HCT116 (cell line): Measurements from ENCODE around the gene PRSS57.
"Not testable (repeated sequence)": the region's sequence is repeated elsewhere in the genome, so short reads cannot be mapped to it uniquely, and the experiment has no call there.

ENCODE experiments used
- EZH2 ChIP-seq: fragments of 200-600 bp; sonication (generic); IDR thresholded peaks from 2 replicates; pipeline ENCODE4 v1.6.1; 2017; ENCODE audit warnings: antibody characterized with exemption, mixed run types
- EZH2phosphoT487 ChIP-seq: fragments of 200-600 bp; IDR thresholded peaks from 2 replicates; pipeline ENCODE4 v1.6.1; 2018; ENCODE audit warnings: antibody characterized with exemption, borderline replicate concordance
- TF ChIP-seq, protein P1 (sequence below), 3 experiments: fragments of 200-600 bp in 1 of 3; sonication (generic) in 1 of 3; IDR thresholded peaks in 2 of 3; conservative IDR thresholded peaks in 1 of 3; 2 replicates each; pipeline ENCODE4 v1.5.1; 2012 to 2017; ENCODE audit warnings: low read depth in 2 of 3, low read length in 2 of 3, antibody characterized with exemption in 1 of 3, borderline replicate concordance in 1 of 3, control low read depth in 1 of 3, mild to moderate bottlenecking in 1 of 3, mixed read lengths in 1 of 3, mixed run types in 1 of 3, moderate library complexity in 1 of 3; ENCODE audit not compliant: insufficient read depth in 1 of 3

DNA sequence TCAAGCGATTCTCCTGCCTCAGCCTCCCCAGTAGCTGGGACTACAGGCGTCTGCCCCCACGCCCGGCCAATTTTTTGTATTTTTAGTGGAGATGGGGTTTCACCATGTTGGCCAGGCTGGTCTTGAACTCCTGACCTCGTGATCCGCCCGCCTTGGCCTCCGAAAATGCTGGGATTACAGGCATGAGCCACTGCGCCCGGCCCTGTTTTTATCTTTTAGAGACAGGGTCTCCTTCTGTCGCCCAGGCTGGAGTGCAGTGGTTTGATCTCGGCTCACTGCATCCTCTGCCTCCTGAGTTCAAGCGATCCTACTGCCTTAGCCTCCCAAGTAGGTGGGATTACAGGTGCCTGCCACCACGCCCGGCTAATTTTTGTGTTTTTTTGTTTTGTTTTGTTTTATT lies 3.3 kb upstream of the PRSS57 start:
- TF ChIP-seq, protein P1, sequence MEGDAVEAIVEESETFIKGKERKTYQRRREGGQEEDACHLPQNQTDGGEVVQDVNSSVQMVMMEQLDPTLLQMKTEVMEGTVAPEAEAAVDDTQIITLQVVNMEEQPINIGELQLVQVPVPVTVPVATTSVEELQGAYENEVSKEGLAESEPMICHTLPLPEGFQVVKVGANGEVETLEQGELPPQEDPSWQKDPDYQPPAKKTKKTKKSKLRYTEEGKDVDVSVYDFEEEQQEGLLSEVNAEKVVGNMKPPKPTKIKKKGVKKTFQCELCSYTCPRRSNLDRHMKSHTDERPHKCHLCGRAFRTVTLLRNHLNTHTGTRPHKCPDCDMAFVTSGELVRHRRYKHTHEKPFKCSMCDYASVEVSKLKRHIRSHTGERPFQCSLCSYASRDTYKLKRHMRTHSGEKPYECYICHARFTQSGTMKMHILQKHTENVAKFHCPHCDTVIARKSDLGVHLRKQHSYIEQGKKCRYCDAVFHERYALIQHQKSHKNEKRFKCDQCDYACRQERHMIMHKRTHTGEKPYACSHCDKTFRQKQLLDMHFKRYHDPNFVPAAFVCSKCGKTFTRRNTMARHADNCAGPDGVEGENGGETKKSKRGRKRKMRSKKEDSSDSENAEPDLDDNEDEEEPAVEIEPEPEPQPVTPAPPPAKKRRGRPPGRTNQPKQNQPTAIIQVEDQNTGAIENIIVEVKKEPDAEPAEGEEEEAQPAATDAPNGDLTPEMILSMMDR (IDR thresholded peaks at IDR 0.05 in 2 of 3, conservative IDR thresholded peaks at IDR 0.05 in 1 of 3; ENCODE audit: borderline replicate concordance in 1 of 3, insufficient read depth in 1 of 3, low read depth in 2 of 3, low read length in 2 of 3): not testable (repeated sequence)
- TF ChIP-seq EZH2phosphoT487, EZH2: not testable (repeated sequence)
